IPS-18c (cell line): ENCODE results near the gene GP2.
"Not testable (repeated sequence)": the region's sequence is repeated elsewhere in the genome, so short reads cannot be mapped to it uniquely, and the experiment has no call there.

Source experiments
- H3K4me3 ChIP-seq: 2 replicates; pipeline ENCODE4 v1.7.0; 2013; ENCODE audit warnings: low read depth, mild to moderate bottlenecking, low read length, moderate library complexity; ENCODE audit not compliant: insufficient read depth
- H3K9me3 ChIP-seq: one replicate; pipeline ENCODE4 v1.6.1; 2013; ENCODE audit warnings: mild to moderate bottlenecking, low read length, moderate library complexity; ENCODE audit not compliant: control insufficient read depth, insufficient read depth

GP2 gene

GRCh38 chr16:20332411-20332810 is 5.1 kb upstream of the GP2 start:
- no peaks in the 10 kb centered on the region for H3K9me3 ChIP-seq
- H3K4me3 ChIP-seq, result no peak overlapping the region

GRCh38 chr16:20331635-20332034 is 4.3 kb upstream of the GP2 start:
- Histone ChIP-seq H3K4me3 (no peak overlapping the region), H3K9me3 (no peaks in the 10 kb centered on the region)

- Histone ChIP-seq H3K9me3 (no peaks in the 10 kb centered on the region), H3K4me3 (no peak overlapping the region)
Observed at GRCh38 chr16:20329392-20330138, 2.3 kb upstream of the GP2 start.

GRCh38 chr16:20326321-20326720 is 992 bp downstream of the GP2 start:
- Histone ChIP-seq H3K9me3 (no peaks in the 10 kb centered on the region), H3K4me3 (no peak overlapping the region)

- Histone ChIP-seq H3K4me3 (no peak overlapping the region), H3K9me3 (no peaks in the 10 kb centered on the region)
Observed at GRCh38 chr16:20325005-20325404, 2.3 kb downstream of the GP2 start.

DNA sequence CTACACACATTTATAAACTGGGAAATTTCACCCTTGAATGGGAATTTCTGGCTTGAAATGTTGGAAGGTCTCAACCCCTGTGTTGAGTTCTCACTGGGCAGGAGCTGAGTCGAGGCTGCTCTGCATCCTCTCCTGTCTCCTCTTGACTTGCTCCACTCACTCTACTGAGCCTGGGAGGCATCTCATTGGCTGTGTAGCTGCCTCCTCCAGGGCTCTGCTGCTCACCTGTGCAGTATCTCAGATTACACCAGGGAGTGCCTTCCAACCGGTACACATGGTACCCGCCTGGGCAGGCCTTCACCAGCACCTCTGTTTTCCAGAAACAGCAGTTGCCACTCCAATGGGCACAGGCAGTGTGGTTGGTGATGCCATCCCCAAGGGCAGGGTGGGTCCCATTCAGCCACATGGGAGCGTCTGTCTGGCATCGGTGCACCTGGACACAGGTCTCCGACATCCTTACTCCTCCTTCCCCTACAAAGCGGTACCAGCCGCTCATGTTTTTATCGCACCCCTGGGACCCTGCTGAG is 3.7 kb downstream of the GP2 start:
- no peaks in the 10 kb centered on the region for H3K9me3 ChIP-seq
- no peak overlapping the region for H3K4me3 ChIP-seq

- no peak overlapping the region for H3K4me3 ChIP-seq
Observed at GRCh38 chr16:20322696-20323095, 4.6 kb downstream of the GP2 start.

DNA sequence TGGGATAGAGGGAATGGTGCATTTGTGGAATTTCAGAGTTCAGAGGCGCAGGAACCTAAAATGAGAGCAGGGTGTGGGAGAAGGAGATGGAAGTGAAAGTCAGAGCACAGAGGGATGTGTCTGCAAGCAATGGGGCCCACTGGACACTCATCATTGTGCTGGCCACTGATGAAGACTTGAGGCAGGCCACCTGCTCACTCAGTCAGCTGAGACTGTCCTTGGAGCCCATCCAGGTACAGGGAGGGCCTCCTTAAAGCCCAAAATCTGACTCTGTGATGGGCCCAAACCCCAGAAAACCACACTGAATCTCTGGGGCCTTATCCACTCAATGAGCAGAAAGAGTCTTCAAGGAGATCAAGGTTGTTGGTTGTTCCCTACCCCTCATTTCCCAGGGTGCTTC is 5.6 kb downstream of the GP2 start:
- H3K4me3 ChIP-seq, result no peak overlapping the region
- H3K9me3 ChIP-seq, result no peaks in the 10 kb centered on the region

More at GRCh38 chr16:20322696-20323095, 4.6 kb downstream of the GP2 start:
- no peaks in the 10 kb centered on the region for H3K9me3 ChIP-seq

GRCh38 chr16:20321051-20321450 is 6.3 kb downstream of the GP2 start:
- H3K9me3 ChIP-seq, H3K4me3 ChIP-seq: not testable (repeated sequence)

DNA sequence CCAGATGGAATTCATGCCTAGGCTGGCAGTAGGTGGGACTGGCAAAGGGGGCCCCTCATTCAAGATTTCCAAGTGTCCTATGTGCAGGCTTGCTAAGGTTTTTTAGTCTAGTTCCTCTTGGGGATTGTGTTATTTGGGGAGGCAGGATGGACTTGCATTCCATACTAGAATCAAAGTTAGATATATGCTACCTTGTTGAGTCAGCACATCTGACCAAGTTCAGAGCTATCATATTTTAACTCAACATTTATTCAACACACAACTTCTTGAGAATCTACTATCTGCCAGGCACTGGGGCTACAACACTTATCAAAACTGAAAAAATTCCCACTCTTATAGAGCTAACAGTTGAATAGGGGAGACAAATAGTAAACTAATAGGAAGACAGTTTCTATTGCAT is 6.7 kb downstream of the GP2 start:
- H3K4me3 ChIP-seq, result no peak overlapping the region
- H3K9me3 ChIP-seq, result no peaks in the 10 kb centered on the region

DNA sequence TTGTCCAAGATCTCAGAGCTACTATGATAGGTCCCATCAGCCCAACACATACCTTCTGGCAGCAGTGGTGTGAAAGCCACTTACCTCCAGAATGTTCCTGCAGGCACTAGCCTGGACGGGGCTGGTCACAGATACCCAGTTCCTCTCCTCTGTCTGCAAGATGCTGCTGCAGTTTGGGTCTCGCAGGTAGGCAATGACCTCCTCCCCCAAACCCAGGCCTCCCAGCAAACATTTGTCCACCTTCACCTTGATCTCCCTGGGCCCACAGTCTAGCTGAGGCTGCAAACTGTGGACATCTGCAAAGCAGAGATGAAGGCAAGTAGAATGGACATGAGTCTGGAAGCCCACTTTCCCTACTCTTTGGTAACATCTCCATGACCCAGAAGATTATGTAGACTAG is 7.1 kb downstream of the GP2 start:
- Histone ChIP-seq H3K4me3 (no peak overlapping the region), H3K9me3 (no peaks in the 10 kb centered on the region)

- no peaks in the 10 kb centered on the region for H3K9me3 ChIP-seq
- H3K4me3 ChIP-seq, result no peak overlapping the region
Observed at GRCh38 chr16:20319406-20319805, 7.9 kb downstream of the GP2 start.

DNA sequence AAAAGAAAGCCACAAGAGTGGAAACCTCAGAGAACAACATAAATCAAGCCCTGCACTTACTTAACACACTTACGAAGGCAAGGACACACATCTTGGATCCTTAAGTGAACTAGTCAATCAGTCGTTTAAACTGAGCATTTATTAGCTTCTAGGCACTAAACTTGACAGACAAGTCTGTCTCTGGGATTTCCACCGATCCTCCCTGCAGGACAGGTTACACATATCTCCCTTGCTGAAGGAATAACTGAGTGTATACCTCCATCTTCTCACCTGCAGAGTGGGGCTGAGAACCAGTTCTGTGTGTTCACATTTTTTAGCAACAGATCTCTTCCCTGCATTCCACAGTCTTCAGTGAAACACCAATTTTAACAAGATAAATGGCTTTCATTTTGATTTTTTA is 8.9 kb downstream of the GP2 start:
- no peaks in the 10 kb centered on the region for H3K9me3 ChIP-seq
- no peak overlapping the region for H3K4me3 ChIP-seq

DNA sequence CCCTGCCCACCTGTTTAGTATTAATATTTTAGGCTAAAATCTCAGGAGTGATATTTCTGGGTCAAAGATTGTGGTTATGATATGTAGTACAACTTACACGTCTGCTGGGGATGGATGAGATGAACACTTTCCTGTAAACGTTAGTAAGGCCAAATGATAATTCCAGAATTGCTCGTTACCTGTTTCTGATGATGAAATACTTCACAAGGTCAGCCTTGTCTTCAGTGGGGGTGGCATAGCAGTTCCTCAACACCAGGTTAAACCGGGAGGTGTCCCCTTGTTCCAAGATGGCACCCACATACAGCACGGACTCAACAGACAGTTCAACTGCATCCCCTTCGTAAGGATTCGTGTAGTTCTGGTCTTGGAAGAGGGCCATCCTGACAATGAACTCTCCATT is 9.3 kb downstream of the GP2 start:
- Histone ChIP-seq H3K9me3 (no peaks in the 10 kb centered on the region), H3K4me3 (no peak overlapping the region)

DNA sequence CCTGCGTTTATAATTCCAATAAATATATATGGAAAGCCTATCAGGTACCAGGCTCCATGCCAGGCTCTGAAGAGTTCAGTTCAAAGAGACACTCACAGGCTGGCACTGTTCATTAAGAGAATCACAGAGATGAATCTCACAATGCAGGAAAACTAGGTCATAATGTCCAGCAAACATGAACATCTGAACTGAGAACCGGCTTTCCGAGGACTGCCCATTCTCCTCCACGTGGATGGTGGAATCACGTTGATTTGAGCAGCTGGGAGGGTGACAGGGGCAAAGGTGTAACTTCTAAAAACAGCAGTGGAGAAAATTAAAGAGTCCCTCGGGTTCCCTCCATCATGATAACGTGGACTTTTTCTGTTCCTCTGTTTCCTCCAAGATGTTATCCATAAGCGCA is 10.2 kb downstream of the GP2 start:
- no peak overlapping the region for H3K4me3 ChIP-seq
- H3K9me3 ChIP-seq, result no peaks in the 10 kb centered on the region

DNA sequence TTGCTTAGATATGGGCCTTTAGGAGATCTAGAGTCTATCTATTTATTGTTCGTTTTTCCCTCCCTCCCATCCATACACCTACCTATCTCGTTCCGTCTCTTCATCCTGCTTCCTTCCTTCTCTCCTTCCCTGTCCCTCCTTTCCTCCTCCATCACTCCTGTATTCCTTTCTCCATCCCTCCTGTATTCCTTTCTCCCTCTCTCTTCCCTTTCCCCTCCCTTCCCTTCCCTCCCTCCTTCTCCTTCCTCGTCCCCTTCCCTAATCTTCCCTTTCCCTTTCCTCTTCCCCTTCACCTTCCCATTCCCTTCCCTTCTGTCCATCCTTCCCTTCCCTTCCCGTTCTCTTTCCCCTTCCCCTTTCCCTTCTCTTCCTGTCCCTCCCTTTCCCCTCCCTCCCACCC is 10.6 kb downstream of the GP2 start:
- Histone ChIP-seq H3K4me3 (no peak overlapping the region), H3K9me3 (no peaks in the 10 kb centered on the region)

GRCh38 chr16:20315764-20316163 is 11.5 kb downstream of the GP2 start:
- no peak overlapping the region for H3K4me3 ChIP-seq
- H3K9me3 ChIP-seq, result no peaks in the 10 kb centered on the region

GRCh38 chr16:20314575-20314974 is 12.7 kb downstream of the GP2 start:
- Histone ChIP-seq H3K9me3 (no peaks in the 10 kb centered on the region), H3K4me3 (no peak overlapping the region)

DNA sequence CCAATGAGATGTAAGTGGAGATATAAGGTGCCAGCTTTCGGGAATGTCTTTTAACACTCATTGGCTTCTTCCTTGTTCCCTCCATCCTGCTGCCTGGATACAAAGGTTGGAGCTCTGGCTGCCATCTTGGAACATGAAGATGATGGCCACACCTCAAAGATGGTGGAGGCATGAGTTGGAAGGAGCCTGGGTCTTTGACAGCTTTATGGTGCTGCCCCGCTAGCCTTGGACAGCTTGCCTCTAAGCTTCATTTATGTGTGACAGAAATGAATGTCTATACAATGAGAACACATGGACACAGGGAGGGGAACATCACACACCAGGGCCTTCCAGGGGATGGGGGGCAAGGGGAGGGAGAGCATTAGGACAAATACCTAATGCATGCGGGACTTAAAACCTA is 13.6 kb downstream of the GP2 start:
- H3K9me3 ChIP-seq, result no peaks in the 10 kb centered on the region
- no peak overlapping the region for H3K4me3 ChIP-seq
